SU-DHL-6 (cell line): Measurements from ENCODE around the gene WDTC1.

ENCODE experiments used
- EZH2phosphoT487 ChIP-seq: fragments of 200-600 bp; sonication (generic), shearing (Covaris generic); conservative IDR thresholded peaks from 2 replicates; pipeline ENCODE4 v1.6.1; 2018; ENCODE audit warnings: mild to moderate bottlenecking, antibody characterized with exemption, low read length, moderate library complexity, mixed read lengths
- TF ChIP-seq, protein P1 (sequence below): fragments of 200-600 bp; sonication (generic); IDR thresholded peaks from one replicate; pipeline ENCODE4 v1.5.1; 2017; ENCODE audit warnings: antibody characterized with exemption, mild to moderate bottlenecking, low read length, moderate library complexity; ENCODE audit not compliant: insufficient read depth, poor library complexity, severe bottlenecking

DNA sequence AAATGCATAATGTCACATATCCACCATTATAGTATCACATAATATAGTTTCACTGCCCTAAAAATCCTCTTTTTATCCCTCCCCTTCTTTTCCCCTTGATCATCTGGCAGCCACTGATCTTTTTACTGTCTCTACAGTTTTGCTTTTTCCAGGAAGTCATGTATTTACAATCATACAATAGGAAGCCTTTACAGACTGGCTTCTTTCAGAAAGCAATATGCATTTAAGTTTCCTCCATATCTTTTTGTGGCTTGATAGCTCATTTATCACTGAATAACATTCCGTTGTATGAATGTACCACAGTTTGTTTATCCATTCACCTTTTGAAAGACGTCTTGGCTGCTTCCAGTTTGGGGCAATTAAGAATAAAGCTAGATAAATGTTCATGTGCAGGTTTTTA is 14.3 kb upstream of the WDTC1 start:
- TF ChIP-seq, protein P1, sequence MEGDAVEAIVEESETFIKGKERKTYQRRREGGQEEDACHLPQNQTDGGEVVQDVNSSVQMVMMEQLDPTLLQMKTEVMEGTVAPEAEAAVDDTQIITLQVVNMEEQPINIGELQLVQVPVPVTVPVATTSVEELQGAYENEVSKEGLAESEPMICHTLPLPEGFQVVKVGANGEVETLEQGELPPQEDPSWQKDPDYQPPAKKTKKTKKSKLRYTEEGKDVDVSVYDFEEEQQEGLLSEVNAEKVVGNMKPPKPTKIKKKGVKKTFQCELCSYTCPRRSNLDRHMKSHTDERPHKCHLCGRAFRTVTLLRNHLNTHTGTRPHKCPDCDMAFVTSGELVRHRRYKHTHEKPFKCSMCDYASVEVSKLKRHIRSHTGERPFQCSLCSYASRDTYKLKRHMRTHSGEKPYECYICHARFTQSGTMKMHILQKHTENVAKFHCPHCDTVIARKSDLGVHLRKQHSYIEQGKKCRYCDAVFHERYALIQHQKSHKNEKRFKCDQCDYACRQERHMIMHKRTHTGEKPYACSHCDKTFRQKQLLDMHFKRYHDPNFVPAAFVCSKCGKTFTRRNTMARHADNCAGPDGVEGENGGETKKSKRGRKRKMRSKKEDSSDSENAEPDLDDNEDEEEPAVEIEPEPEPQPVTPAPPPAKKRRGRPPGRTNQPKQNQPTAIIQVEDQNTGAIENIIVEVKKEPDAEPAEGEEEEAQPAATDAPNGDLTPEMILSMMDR = no peak
- TF ChIP-seq EZH2phosphoT487 = no peak
